ENCODE measurements around the gene LBHD1.
A peak's percentile ranks its signal among the peaks of the same experiment; 100 is the strongest.

The LBHD1 gene

DNA sequence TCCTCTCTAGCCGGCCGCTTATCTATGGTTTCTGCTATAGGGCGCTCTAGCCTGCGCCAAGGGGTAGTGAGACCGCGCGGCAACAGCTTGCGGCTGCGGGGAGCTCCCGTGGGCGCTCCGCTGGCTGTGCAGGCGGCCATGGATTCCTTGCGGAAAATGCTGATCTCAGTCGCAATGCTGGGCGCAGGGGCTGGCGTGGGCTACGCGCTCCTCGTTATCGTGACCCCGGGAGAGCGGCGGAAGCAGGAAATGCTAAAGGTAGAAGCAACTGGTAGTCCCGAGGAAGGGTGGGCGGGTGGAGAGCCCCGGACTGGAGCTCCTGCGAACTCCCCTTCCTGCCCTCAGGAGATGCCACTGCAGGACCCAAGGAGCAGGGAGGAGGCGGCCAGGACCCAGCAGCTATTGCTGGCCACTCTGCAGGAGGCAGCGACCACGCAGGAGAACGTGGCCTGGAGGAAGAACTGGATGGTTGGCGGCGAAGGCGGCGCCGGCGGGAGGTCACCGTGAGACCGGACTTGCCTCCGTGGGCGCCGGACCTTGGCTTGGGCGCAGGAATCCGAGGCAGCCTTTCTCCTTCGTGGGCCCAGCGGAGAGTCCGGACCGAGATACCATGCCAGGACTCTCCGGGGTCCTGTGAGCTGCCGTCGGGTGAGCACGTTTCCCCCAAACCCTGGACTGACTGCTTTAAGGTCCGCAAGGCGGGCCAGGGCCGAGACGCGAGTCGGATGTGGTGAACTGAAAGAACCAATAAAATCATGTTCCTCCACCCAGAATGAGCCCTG is at the start of gene LBHD1, which contains the start of gene UQCC3:
Gene LBHD1, minus strand, starts transcription at position 660 of the 782 bp plus-strand sequence. CDS start 2,236 bp downstream, outside the sequence.
Gene UQCC3, plus strand, starts transcription at position 66 of the 782 bp plus-strand sequence. Its CDS starts 73 bp downstream, at position 139.
- peak within 1 kb of the TSS; percentile 88 for H3K4me3 ChIP-seq (ENCODE audit: low read length)
- TF ChIP-seq, protein P1, sequence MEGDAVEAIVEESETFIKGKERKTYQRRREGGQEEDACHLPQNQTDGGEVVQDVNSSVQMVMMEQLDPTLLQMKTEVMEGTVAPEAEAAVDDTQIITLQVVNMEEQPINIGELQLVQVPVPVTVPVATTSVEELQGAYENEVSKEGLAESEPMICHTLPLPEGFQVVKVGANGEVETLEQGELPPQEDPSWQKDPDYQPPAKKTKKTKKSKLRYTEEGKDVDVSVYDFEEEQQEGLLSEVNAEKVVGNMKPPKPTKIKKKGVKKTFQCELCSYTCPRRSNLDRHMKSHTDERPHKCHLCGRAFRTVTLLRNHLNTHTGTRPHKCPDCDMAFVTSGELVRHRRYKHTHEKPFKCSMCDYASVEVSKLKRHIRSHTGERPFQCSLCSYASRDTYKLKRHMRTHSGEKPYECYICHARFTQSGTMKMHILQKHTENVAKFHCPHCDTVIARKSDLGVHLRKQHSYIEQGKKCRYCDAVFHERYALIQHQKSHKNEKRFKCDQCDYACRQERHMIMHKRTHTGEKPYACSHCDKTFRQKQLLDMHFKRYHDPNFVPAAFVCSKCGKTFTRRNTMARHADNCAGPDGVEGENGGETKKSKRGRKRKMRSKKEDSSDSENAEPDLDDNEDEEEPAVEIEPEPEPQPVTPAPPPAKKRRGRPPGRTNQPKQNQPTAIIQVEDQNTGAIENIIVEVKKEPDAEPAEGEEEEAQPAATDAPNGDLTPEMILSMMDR (conservative IDR thresholded peaks at IDR 0.05; ENCODE audit: low read length) = no peak
- peak; percentile 89 for DNase-seq (ENCODE audit: low read depth)

GRCh38 chr11:62719302-62719978 is 47.4 kb upstream of the LBHD1 start:
- peak; percentile 25 for DNase-seq (ENCODE audit: low read depth)
- TF ChIP-seq, protein P1 (conservative IDR thresholded peaks at IDR 0.05; ENCODE audit: low read length) = no peak

GRCh38 chr11:62716816-62717215 is 44.7 kb upstream of the LBHD1 start:
- DNase-seq (ENCODE audit: low read depth) = no peak
- TF ChIP-seq, protein P1 (conservative IDR thresholded peaks at IDR 0.05; ENCODE audit: low read length) = no peak
- H3K4me3 ChIP-seq (ENCODE audit: low read length) = no peak overlapping the region

More at GRCh38 chr11:62719302-62719978, 47.4 kb upstream of the LBHD1 start:
- H3K4me3 ChIP-seq (ENCODE audit: low read length) = no peak overlapping the region

GRCh38 chr11:62716206-62716605 is 44.1 kb upstream of the LBHD1 start:
- DNase-seq (ENCODE audit: low read depth) = no peak
- no peak overlapping the region for H3K4me3 ChIP-seq (ENCODE audit: low read length)
- TF ChIP-seq, protein P1 (conservative IDR thresholded peaks at IDR 0.05; ENCODE audit: low read length) = no peak

- no peak overlapping the region for H3K4me3 ChIP-seq (ENCODE audit: low read length)
- TF ChIP-seq, protein P1 (conservative IDR thresholded peaks at IDR 0.05; ENCODE audit: low read length) = no peak
These were observed 43.4 kb upstream of the LBHD1 start for GRCh38 chr11:62715150-62716130.

GRCh38 chr11:62713343-62713742 is 41.3 kb upstream of the LBHD1 start:
- no peak for DNase-seq (ENCODE audit: low read depth)
- no peak overlapping the region for H3K4me3 ChIP-seq (ENCODE audit: low read length)
- TF ChIP-seq, protein P1 (conservative IDR thresholded peaks at IDR 0.05; ENCODE audit: low read length) = no peak

More at GRCh38 chr11:62715150-62716130, 43.4 kb upstream of the LBHD1 start:
- no peak for DNase-seq (ENCODE audit: low read depth)

Measured in AG10803 (cell line).